ENCODE results near the gene FAM9B.
"Not testable (repeated sequence)": the region's sequence is repeated elsewhere in the genome, so short reads cannot be mapped to it uniquely, and the experiment has no call there.

Gene FAM9B

DNA sequence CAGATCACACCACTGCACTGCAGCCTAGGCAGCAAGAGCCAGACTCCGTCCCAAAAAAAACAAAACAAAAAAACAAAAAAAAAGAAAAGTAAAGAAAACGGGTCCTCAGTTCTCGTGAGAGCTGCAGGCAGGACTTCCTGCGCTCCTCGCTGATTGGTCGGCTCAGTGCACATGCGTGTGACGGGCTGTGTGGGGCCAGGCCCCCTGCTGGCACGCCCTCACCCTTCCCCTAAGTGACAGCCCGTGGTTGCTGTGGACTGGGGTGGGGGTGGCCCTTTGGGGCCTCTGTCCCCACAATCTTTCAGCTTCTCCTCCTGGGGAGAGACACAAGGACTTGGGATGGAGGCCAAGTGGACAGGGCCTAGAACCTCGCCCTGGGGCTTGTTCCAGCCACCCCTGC lies at the start of gene FAM9B:
Gene FAM9B (minus strand): TSS at position 139 of the 400 bp plus-strand sequence. CDS start 1,141 bp downstream, outside the sequence.
- no peak for DNase-seq

DNA sequence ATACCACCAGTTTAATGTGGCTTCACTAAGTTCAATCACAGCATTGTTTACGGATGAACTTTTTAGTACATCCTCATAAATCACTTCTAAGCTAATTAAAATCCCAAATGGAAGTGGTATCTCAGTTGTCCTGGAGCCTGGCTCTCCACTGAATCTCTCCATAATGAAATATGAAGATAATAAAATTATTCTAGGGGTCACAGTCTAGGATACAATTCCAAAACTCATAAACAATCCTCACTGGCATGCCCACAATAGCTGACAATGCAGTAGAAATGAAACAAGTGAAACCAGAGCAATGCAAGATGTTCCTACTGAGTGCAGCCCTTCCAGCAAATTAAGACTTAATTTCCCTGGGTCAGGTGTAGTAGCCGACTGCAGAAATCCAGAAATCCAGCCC lies 47.3 kb upstream of the FAM9B start:
- no peak for DNase-seq

DNA sequence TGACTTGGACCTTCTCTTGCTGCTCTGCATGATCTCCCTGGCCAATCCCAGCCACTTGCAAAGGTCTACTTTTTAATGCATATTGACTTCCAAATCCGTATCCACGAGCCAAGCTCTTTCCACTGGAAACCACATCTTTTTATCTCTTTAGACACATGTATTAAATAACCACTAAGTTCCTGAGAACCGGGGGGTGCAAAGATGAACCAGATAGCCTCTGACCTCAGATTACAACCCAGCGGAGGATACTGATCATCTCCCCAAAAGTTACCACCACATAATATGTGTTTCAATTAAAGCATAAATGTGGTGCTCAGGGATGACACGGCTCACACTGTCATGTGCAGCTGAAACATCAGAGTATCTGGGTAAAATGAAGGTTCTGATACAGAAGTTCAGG lies 40.4 kb upstream of the FAM9B start:
- DNase-seq, result no peak

DNA sequence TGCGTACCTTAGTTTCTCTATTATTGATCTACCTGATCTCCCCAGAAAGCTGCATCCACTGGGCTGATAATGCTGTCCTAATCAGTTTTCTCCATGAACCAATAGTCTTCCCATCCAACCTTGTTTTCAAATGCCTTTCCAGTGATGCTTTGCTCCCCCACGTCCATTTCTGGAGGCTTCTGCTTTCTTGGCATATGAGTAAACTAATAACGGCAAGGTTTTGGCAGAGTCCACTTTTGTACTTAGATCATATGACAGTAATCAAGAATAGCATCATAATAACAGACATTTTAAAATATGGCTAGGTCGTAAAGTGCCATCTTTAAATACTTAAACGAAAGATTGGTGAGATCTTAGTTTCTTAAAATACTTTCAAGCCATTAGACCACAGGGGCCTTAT lies 38.4 kb upstream of the FAM9B start:
- no peak for DNase-seq

DNA sequence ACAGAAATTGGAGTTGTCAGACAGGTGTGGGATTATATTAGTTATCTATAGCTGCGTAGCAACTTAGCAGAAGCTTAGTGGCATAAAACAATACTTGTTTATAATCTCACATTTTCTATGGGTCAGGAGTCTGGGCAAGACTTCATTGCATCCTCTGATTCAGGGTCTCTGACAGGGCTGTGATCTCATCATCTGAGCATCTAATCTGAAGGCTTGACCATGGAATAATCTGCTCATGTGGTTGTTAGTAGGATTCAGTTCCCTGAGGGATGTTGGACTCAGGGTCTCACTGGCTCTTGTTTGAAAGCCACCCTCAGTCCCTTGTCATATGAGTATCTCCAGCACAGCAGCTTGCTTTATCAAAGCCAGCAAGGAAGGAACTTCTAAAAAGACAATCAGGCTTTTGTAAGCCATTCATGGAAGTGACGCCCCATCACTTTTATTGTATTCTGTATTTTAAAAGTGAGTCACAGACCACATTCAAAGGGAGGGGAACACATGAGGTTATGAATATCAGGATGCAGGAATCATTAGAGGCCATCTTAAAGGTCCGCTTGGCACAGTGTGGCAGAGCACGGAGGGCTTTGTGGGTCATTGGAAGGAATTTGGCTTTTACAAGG lies 37.2 kb upstream of the FAM9B start:
- no peak for DNase-seq

DNA sequence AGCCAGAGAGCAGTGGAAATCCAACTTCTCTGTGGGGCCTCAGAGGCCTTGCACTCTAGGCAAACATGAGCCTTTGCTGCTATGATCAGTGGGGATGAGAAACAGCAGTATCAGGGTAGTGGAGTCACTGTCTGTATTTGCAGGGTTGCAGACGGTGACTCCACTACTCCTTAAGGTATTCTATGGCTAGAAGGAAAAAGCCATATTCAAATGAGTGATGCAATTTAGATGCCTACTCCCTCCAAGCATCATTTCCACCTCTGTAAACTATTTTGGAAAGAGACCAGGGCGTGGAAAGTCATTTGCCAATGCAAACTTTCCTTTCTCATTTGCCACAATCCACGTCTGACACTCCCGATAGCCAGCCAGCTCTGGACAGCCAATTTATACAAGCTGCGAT lies 35.6 kb upstream of the FAM9B start:
- no peak for DNase-seq

DNA sequence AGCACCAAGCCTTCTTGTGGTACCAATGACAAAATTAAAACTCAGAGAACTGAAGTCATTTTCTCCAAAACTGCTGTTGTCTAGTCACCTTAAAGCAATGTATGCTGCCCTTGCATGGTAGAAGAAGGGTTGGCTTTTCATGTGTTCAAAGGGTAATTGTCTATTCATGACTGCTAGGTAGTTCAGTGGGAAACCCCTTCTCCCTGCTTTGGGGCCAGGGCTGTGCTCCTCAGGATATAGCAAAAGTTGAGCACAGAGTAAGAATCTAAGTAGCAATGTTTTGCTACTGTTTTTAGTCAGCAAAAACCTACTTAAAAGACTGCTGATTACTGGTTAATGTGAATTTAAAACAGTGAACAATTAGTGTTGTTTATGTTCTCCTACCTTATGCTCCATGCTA lies 30.8 kb upstream of the FAM9B start:
- DNase-seq, result no peak

DNA sequence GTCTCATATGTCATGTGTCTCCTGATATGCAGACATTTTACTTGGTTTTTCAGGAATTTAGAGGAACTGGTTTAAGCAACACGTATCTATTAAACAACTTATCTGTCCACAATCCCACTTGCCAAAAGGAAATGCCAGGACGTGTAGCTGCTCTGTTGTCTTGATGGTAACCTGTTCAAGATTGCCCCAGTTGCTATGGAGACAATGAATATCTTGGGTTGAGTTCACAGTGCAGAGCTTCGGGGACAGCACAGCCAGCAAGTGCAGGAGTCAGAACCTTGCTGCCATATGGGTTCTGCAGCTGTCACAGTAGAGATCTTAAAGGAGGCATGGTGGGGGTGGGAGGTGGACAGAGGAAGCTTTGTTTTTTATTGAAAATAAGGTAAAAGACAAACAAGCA lies 28.7 kb upstream of the FAM9B start:
- DNase-seq, result no peak

DNA sequence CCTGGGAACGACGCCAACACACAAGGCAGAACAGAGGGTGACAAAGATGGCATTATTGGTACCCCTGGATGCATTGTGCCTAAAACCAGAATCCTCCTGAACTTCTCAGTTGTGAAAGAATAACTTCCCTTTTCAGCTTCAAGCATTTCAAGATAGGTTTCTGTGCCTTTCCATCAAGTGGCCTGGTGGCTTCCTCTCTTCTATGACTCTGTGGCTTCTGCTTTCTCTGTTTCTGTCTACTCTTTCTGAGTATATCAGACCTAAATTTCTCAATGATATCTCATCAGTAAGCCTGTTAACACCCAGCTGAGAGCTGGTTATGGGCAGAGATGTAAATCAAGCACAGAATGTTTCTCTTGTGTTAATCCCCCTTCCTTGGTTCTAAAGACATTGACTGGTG lies 21.4 kb upstream of the FAM9B start:
- DNase-seq, result no peak

DNA sequence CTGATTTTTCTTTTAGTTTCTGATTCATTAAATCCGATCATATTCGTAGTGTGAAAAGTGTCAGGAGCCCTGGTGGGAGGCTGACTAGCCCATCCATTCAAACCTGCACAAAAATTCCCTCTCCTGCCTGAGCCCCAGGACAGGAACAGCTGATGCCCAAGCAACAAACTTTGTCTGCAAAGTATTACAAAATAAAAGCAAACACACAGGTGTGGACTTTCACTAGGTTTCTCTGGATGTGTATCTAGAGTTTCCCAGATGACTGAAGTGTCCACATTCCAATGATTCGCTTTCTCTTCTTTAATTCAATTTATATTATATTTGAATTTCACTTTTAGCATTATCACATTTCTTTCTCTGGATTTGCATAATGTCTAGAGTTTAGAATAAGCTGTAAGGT lies 18.2 kb upstream of the FAM9B start:
- no peak for DNase-seq

DNA sequence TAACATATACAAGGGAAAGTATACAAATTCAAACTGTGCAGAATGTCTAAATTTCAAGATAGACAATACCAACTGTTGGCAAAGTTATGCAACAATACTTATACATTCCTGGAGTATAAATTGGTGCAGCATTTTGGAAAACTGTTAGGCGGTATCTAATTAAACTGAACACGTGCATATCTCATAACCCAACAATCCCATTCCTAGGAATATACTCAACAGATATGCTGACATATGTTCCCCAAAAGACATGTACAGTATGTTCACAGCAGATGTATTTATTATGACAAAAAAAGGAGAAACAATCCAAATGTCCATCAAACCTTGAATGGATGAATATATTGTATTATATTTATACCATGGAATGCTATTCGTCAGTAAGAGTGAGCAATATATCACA lies 16.4 kb upstream of the FAM9B start:
- no peak for DNase-seq

DNA sequence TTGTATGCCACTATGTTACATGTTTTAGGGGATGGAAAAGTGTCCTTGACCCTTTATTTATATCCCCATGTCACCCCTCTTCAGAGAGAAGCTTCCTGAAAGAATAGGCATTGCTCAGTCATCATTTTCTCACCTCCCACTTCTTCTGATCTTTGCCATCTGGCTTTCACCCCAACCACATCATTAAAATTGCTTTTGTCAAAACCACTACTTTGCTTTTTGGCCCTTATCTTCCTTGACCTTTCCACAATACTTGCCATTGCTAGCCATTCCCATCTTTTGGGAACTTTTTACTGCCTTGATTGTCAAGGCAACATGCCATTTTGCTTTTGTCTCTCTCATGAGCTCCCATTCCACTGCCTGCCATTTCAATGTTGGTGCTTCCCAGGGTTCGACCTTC lies 14.9 kb upstream of the FAM9B start:
- no peak for DNase-seq

DNA sequence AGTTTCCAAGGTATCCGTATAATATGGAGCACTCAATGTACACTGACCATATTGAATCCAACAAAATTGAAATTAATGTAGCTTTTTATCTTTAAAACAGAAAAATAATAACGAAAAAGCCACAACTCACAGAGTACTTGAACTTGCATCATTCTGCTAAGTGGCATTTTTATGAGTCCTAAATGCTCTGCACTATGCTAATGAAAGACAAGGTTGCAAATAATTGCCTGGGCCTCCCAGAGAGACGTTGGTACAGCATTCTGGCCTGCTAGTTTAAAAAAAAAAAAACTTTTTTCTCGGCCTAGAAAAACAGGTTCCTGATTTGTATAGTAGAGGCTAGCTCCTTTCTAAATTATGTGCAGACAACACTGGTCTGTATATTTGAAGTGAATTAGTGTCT lies 4.3 kb upstream of the FAM9B start:
- no peak for DNase-seq

DNA sequence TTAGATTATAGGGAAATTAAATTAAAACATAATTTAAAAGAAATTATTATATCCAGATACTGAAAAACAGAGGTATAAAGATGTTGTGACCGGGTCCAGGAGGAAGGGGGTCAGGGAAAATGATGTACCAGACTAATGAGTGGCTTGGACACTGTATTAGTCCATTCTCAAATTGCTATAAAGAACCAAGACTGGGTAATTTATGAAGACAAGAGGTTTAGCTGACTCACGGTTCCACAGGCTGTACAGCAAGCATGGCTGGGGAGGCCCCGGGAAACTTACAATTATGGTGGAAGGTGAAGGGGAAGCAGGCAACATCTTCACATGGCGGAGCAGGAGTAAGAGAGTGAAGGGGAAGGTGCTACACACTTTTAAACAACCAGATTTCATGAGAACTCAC lies 3.4 kb upstream of the FAM9B start:
- DNase-seq, result no peak

DNA sequence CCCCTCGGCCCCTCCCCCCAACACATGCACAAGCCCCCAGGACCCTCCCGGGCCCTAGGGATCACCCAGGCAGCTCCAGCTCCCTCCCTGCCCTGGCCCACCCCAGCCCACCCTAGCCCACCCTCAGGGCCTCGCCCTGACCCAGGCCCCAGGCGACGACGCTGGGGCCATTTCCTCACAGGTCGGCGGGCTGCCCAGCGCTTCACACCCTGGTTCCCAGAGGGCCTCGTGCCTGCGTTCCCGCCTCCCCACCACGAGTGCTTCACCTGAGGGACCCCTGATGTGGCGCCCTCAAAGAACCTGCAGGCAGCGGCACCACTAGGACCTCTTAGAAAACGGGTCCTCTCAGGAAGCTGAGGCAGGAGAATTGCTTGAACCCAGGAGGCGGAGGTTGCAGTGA lies 341 bp downstream of the FAM9B start:
- no peak for DNase-seq

DNA sequence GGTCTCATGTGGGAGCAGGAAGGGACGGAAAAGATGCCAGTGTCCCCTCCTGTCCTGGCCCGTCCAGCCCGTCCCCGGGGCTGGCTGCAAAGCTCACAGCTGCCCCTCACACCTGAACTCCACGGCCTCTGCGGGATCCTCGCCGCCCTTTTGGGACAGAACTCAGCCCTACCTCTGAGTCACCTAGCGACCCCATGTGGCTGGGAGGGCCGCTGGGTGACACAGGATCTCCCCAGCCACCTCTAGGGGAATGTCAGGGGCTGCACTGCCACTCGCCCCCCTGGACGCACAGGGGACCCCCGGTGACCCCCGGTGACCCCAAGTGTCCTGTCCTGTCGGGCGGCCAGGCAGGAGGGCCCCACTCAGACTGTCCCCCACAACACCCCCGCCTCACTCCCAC lies 748 bp downstream of the FAM9B start:
- DNase-seq, result no peak

DNA sequence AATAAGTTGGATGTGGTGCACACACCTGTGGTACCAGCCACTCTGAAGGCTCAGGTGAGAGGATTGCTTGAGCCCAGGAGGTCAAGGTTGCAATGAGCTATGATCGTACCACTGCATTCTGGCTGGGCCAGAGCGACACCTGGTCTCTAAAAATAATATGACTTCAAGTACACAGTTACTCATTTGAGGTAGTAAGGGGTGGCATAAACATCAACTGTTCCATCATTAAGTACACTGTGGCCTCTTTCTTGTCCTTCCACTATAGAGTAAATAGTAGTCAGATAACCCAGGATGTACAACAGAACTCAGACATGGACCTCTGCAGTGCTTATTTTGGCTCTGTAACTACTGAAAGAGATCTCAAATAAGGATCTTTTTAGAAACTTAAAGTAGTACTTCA lies 10.6 kb downstream of the FAM9B start:
- DNase-seq, result no peak

DNA sequence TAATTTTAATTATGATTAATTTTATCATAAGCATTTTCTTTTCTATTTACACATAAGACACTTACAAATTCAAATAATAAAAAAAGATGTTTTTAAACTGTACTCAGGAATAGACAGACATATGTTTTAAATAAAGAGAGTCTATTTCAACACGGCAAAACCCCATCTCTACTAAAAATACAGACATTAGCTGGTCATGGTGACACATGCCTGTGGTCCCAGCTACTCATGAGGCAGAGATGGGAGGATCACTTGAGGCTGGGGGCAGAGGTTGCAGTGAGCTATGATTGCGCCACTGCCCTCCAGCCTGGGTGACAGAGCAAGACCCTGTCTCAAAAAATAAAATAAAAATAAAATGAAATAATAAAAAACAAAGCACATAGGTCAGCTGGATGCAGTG lies 14.8 kb downstream of the FAM9B start:
- DNase-seq, result no peak

DNA sequence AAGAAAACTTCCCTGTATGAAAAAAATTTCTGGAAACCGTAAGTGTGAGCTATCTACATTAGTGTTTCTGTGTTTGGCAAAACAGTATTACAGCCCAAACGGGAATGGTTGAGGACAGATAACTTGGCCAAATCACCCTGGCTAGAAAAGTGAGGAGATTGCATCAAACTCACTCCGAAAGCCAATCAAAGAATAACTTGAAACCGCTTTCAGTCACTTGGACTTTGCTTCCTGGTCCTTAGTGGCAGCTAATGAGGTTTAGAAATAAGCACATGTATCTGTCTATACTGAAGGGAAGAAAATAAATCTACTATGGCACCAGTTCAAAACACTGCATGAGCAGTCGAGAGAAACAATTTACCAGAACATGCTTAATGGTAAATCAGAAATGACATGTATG lies 15.6 kb downstream of the FAM9B start:
- DNase-seq, result not testable (repeated sequence)

DNA sequence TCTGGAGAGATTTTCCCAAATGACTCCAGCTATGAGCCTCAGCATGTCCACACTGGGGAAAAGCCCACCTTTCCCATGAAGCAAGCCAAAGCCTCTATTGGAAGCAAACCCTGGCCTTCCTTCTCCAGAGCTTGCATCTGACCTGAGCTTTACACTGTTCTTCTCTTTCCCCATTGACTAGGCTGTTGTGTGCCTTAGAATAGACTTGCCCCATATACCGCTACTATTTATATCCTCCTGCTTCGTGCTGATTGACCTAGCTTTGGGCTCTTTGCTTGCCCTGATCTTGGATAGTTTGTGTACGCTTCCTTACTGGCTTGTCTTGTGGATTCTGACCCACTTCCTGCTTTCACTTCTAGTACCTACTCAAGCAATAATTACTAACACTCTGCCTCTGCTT lies 30.9 kb downstream of the FAM9B start:
- no peak for DNase-seq

DNA sequence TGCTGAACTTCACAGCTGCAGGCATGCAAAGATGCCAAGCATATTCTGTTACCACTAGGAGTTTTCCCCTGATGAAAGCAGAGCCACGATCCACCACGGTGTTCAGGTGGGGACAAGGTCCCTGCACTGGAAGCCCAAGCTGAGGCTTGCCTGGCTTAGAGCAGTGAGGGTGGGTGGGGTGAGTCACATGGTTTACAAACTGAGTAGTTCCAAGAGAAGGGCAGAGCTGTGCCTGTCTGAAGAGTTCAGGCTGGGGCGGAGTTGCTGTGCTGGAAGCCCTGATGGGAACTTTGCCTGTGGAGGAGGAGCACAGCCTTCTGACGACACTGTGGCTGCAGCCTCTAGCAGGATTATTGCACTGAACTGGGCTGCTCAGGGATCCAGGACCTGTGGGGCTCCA lies 45.5 kb downstream of the FAM9B start:
- no peak for DNase-seq

DNA sequence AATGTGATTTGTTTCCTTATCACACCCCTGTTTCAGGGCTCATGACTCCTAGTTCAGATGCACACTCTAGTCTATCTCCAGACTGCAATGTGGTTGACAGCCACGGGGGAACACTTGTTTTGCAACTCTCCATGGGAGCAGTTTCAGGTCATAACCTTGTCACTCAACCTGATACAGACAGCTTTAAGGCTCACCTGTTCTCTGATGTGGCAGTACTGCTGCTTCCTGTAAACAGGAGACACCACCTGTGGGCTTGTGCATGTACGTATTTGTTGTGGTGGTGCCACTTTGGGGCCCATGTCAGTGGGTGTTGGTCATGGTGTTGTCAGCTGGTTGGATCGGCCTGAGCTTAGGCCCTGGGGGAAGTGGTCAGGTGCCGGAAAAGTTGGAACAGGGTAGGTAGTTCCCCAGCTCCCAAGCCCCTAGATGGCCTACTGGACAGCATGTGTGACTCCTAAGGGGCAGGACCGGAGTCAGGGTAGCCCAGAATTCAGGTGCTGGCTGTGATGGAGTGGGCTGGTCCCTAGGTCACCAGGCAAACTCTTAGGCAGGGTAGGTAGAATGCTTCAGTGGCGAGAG lies 46.2 kb downstream of the FAM9B start:
- DNase-seq, result peak; percentile 65

DNA sequence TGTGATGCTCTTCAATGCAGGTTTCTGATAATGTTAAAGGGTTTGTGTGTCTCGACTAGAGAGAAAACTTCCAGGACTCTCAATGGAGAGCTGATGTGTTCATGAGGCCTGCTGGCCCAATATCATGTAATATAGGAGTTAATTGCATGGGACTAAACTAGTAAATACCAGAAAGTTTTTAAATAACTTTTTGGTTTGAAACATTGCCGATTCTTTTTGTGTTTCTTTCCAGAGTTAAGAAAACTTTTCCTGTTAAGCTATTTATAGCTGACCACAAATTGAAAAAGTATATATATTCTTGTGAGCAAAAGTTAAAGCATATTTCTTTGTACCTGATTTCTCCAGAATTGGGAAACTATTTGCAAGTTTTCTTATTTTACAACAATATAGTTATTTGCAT lies 49.7 kb downstream of the FAM9B start:
- no peak for DNase-seq

DNA sequence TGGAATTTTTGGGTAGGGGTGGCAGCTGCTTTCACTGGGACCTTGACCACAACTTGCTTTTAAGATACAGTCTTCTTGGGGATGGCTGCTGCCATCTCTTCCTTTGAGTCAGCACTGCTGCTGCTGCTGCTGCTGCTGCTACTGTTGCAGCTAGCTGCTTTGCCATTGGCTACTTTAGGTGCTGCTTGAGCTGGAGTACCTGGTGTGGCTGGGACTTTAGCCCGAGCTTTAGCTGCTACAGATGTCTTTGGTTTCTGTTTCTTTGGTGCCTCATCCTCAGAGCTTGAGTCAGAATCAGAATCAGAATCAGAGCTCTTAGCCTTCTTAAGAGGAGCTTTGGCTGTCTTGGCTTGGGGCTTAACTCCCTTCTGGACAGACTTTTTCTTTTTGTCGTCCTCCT lies 52.2 kb downstream of the FAM9B start:
- no peak for DNase-seq

DNA sequence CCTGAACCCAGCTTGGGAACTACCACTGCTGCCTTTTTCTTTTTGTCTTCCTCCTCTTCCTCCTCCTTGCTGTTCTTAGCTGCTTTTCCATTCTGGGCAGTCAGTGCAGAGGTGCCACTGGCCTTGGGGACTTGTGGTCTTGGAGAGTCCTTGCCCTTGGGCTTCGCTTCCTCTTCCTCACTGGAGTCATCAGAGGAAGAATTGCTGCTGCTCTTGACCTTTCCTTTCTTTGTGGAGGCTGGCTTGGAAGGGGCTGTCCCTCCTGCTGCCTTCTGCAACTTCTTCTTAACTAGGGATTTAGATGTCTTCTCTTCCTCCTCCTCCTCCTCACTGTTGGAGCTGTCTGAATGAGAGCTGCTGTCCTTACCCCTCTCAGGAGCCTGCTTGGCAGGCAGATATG lies 53.2 kb downstream of the FAM9B start:
- DNase-seq, result no peak
